NK-92 treated with Interleukin-12 subunit alpha and Interleukin-12 subunit beta, amount 100 ng/mL, for 24 hours (cell line): ENCODE results near the gene DHX35.
"Not testable (repeated sequence)": the region's sequence is repeated elsewhere in the genome, so short reads cannot be mapped to it uniquely, and the experiment has no call there.

Experiments used
- DNase-seq: peaks from one replicate; lab custom pipeline; 2025; lab: John Stamatoyannopoulos, UW

DHX35 gene

DNA sequence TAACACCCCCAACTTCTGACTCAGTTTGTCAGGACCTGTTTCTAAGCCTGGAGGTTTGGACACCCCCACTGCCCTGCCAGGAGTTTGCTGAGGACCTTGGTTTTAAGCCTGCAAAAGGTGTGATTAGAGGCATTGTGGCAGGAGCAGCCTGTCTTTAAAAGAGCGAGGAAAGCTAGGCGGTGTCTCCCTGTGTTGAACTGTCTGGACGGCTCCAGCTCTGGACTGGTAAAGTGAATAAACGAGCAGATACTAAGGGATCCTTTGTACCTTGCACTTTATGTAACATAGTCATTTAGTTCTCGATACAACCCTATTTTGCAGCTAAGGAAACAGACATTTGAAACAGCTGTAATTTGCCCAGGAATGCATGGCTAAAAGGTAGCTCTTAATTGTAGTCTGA is 21.5 kb upstream of the DHX35 start:
- DNase-seq = no peak

- no peak for DNase-seq
Observed at GRCh38 chr20:38941726-38942389, 20.3 kb upstream of the DHX35 start.

GRCh38 chr20:38945012-38945411 is 17.1 kb upstream of the DHX35 start:
- DNase-seq = no peak

DNA sequence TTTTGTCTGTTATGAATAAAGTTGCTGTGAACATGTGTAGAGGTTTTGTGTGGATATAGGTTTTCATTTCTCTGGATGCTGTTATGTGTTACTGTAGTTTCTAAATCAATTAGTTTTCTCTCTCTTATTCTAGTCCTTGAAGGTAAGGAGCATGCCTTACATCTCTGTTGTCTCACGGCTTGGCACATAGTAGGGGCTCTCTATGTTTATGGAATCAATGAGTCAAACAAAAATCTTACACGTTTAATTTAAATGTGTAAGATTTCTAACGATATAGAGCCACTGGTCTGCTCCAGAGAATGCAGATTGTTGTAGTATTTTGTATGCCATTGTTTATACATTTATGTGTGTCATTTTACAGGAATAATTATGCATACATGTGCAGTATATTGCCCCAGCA is 15.3 kb upstream of the DHX35 start:
- DNase-seq = no peak

- no peak for DNase-seq
Observed at GRCh38 chr20:38947931-38948362, 14.2 kb upstream of the DHX35 start.

DNA sequence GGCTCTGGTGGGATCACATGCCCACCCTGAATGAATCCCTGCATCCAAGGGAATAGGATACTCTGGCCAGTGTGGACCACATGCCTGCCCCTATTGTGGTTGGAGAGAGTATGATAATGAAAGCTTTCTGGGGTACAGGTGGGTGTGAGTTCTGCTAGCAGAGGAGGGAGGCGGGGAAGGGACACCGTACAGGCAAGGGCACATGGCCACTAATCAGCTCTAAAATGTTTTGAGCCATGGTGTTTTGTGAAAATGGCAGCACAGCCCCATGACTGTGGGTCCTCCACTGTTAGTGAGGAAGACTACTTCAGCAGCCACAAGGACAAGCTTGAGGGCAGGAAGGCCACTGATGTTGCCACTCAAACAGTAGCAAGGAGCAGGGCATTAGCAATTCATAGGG is 11.9 kb upstream of the DHX35 start:
- no peak for DNase-seq

DNA sequence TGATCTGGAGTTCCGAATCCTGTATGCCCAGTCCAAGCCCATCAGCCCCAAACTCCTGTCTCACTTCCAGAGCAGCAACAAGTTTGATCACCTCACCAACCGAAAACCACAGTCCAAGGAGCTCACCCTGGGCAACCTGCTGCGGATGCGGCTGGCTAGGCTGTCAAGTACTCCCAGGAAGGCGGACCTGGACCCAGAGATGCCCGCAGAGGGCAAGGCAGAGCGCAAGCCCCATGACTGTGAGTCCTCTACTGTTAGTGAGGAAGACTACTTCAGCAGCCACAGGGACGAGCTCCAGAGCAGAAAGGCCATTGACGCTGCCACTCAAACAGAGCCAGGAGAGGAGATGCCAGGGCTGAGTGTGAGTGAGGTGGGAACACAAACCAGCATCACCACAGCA is 10.5 kb upstream of the DHX35 start:
- DNase-seq = no peak

DNA sequence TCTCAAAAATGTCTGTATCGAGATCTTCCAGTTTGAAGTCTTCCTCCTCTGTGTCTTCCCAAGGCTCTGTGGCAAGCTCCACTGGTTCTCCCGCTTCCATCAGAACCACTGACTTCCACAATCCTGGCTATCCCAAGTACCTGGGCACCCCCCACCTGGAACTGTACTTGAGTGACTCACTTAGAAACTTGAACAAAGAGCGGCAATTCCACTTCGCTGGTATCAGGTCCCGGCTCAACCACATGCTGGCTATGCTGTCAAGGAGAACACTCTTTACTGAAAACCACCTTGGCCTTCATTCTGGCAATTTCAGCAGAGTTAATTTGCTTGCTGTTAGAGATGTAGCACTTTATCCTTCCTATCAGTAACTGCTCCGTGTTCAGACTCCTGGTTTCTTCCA is 10.0 kb upstream of the DHX35 start:
- no peak for DNase-seq

GRCh38 chr20:38953630-38954340 is 8.4 kb upstream of the DHX35 start:
- DNase-seq = no peak

DNA sequence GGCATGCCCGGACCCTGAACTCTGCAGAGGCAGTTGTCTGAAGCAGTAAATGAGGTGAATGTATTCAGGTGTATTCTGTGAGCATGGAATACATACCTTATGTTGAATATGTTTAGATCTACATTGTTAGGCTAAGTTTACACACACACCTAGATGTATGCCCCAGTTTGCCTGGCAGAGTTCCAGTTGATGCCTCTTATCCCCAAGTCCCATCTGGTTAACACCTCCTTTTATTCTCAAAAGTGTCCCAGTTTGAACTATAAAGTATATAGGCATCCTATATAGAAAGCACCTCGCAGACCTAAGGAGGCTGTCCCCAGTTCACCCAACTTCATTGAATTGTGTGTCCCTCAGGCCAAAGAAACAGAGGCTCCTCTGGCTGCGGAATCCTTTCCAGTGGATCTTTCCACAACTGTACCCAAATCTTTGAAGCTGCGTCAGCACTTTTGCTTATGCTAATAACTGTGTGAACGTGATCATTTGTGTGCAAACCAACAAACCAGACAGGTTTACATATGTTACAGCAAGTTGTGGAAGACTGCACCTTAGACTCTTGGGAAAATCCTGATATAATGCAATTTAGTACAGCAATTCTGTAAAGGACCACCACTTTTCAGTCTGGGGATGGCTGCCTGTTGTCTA is 4.8 kb upstream of the DHX35 start:
- no peak for DNase-seq

DNA sequence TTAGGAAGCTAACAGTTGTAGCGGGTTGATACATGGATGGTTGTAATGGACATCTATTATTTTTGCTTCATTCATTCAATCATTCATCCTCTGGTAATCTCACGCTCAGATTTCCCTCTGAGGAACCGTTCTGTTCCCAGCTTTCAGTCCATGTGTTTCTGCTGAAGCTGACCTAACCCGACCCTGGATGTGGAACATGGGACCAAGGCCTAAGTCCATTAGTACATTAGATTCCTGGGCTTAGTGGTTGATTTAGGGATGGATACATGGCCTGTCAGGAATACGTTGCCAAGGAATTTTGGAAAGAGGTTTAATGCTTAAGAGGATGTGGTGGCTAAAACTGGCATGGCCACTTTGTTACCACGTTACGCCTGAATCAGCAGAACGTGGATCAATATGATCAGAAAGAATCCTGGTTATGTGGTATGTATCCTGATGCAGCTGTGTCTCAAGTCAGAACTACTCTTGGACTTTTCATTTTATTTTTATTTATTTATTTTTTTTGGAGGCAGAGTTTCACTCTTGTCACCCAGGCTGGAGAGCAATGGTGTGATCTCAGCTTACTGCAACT is 4.1 kb upstream of the DHX35 start:
- DNase-seq = no peak

- DNase-seq = not testable (repeated sequence)
Observed at GRCh38 chr20:38960187-38960687, 1.9 kb upstream of the DHX35 start.

DNA sequence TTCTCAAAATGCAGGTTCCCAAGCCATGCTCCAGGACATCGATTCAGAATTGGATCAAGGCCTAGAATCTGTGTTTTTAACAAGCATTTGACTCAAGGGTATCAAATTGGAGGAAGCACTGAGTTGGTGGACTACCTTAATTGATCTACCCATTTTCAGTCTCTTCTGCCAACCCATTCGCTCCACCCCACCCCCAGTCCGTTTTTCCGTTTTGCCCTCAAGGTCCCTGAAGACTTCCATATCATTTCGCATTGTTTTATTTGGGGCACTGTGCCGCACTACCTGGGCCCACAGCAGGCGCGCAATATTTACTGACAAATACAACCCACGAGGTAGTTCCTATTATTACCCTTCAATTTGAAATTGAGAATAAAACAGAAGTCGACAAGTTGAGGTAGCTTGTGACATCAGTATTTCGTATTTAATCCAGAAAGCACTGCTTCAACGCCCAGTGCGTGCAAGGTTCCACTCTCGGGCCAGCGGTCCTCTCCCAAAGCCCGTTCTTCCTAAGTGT is 557 bp upstream of the DHX35 start:
- no peak for DNase-seq

- no peak for DNase-seq
Observed at GRCh38 chr20:38962928-38963401, 821 bp downstream of the DHX35 start.

GRCh38 chr20:38963745-38964144 is 1.6 kb downstream of the DHX35 start:
- DNase-seq = no peak

DNA sequence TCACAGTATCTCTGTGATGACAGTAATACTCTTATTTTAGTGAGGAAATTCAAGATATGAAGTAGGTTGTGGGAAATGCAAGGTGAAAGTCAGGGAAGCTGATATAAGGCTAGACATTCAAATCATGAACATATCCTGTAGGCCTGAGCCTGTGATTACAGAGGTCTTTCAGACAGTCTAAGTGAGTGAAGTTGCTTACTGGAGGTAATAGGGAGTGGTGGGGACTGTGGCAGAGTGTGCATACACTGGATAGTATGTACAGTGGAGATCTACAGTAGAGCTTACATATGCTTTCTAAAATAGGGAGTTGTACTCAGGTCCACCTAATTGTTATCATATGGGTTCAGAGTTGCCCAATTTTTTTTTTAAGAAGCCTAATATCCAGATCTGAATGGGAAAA is 3.1 kb downstream of the DHX35 start:
- DNase-seq = no peak

DNA sequence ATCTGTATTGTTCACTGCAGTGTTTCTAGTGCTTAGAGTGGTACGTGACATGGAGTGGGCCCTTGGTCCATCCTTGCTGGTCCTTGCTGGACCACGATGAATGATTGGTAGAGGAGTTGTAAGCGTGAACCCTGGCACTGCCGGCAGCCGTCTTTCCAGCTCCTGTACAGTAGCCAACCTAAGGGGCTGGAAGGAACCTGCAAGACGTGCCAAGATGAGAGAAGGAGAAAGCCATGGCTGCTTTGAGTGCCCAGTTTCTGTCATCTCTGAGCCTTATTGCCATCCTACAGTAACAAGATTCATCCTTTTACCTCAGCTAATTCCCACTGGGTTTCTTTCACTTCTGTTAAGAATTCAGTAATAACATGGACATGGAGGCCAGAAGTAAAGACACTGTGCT is 5.9 kb downstream of the DHX35 start:
- no peak for DNase-seq

- DNase-seq = no peak
Observed at GRCh38 chr20:38969708-38970107, 7.6 kb downstream of the DHX35 start.

- DNase-seq = no peak
Observed at GRCh38 chr20:38970302-38970701, 8.2 kb downstream of the DHX35 start.

DNA sequence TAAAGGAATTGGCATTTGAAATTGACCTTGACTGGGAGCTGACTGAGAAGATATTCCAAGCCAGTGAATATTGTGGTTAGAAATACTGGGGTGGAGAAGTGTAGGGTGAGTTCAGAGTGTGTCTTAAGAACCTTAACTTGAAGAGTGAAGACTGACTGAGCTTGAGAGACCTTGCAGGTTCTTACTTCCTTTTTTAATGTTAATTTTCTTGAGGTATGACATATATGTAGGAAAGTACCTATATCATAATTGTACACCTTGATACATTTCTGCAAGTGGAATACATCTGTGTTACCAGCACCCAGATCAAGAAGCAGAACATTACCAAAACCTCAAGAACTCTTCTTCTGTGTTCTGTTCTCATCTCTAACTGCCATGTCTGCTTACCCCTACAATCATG is 11.0 kb downstream of the DHX35 start:
- no peak for DNase-seq

DNA sequence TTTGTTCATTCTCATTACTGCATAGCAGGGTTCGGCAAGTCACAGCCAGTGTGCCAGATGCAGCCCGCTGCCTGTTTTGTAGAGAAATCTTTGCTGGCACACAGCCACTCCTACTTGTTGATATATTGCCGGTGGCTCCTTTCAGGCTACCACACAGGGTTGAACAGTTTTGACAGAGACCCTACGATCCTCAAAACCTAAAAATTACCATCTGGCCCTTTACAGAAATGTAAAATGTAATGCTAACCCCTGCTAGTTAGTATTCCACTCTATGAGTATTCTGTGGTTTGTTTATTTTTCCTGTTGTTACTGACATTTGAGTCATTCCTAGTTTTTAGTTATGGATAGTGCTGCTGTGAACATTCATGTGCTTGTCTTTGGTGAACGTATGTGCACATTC is 11.5 kb downstream of the DHX35 start:
- DNase-seq = no peak

DNA sequence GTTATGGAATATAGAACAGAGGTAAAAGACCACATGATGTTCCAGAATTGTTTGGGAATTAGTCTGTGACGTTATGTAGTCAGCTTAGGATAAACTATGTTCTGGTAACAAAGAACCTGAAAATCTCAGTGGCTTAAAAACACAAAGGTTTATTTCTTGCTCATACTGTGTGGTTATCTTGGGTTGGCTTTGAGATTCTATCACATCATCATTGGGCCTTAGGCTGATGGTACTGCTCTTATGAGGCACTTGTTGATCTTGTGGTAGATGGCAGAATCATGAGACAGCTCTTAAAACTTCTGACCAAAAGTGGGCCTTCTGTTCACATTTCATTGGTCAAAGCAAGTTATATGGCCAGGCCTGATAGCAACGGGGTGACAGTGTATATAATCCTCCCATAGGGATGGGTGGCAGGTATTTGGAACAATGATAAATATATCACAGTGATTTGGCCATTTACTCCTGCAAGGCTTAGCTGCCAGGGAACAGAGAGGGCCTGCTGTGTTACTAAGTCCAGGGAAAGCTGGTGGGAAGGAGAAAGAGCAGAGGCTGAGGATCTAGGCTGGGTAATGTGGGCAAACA is 13.5 kb downstream of the DHX35 start:
- DNase-seq = no peak
